ENCODE measurements around the gene MICAL3. TPM values are rescaled to one million over a fixed set of nuclear protein-coding genes. Genes with fewer than 3 reads are reported as not detected.
A peak's percentile ranks its signal among the peaks of the same experiment; 100 is the strongest.
"Not testable (repeated sequence)": the region's sequence is repeated elsewhere in the genome, so short reads cannot be mapped to it uniquely, and the experiment has no call there.

MICAL3 gene
- total RNA-seq, 6 experiments from 2014 or later = 38.6 to 44.1 (median 39.7) TPM

- peaks cover 5% of the 10 kb centered on the region; the same call in 1 of the 2 replicates for H3K36me3 Mint-ChIP-seq (ENCODE audit: low read depth)
- H3K4me3 Mint-ChIP-seq = no peak overlapping the region
- H3K27me3 Mint-ChIP-seq (ENCODE audit: insufficient read depth) = no peaks in the 10 kb centered on the region
- peak overlapping the region; percentile 78 for H3K27ac Mint-ChIP-seq
- TF ChIP-seq CTCF (IDR thresholded peaks at IDR 0.05) = no peak
- H3K9me3 Mint-ChIP-seq = no peaks in the 10 kb centered on the region; the same call in 1 of the 2 replicates
- H3K4me1 Mint-ChIP-seq (ENCODE audit: low read depth) = peaks cover 73% of the 10 kb centered on the region
- DNase-seq = no peak
Observed at GRCh38 chr22:17985606-17986005, 38.8 kb downstream of the MICAL3 start.

GRCh38 chr22:17985071-17985470 lies 39.3 kb downstream of the MICAL3 start:
- not testable (repeated sequence) for H3K36me3 Mint-ChIP-seq (ENCODE audit: low read depth); DNase-seq; H3K4me3 Mint-ChIP-seq; H3K27ac Mint-ChIP-seq; H3K27me3 Mint-ChIP-seq (ENCODE audit: insufficient read depth); H3K9me3 Mint-ChIP-seq
- H3K4me1 Mint-ChIP-seq (ENCODE audit: low read depth) = peaks cover 67% of the 10 kb centered on the region

- Mint-ChIP-seq H3K27ac (no peak overlapping the region; the same call in 1 of the 2 replicates), H3K9me3 (no peaks in the 10 kb centered on the region; the same call in 1 of the 2 replicates), H3K4me3 (no peak overlapping the region), H3K4me1 (ENCODE audit: low read depth) (peaks cover 58% of the 10 kb centered on the region), H3K36me3 (ENCODE audit: low read depth) (peaks cover 4% of the 10 kb centered on the region; the same call in 1 of the 2 replicates), H3K27me3 (ENCODE audit: insufficient read depth) (no peaks in the 10 kb centered on the region)
- DNase-seq = no peak
- no peak for TF ChIP-seq CTCF (IDR thresholded peaks at IDR 0.05)
Observed at GRCh38 chr22:17984114-17984513, 40.2 kb downstream of the MICAL3 start.

GRCh38 chr22:17982572-17983141 lies 41.7 kb downstream of the MICAL3 start:
- Mint-ChIP-seq H3K36me3 (ENCODE audit: low read depth) (0 out of 2 replicates have a peak, but pooled peaks cover 4% of the 10 kb centered on the region), H3K27ac (no peak overlapping the region), H3K4me1 (ENCODE audit: low read depth) (peaks cover 44% of the 10 kb centered on the region), H3K27me3 (ENCODE audit: insufficient read depth) (no peaks in the 10 kb centered on the region), H3K4me3 (no peak overlapping the region), H3K9me3 (no peaks in the 10 kb centered on the region)
- no peak for TF ChIP-seq CTCF (IDR thresholded peaks at IDR 0.05)
- DNase-seq = no peak

- Mint-ChIP-seq H3K4me3 (no peak overlapping the region), H3K36me3 (ENCODE audit: low read depth) (peaks cover 8% of the 10 kb centered on the region; the same call in 1 of the 2 replicates), H3K27ac (no peak overlapping the region), H3K27me3 (ENCODE audit: insufficient read depth) (no peaks in the 10 kb centered on the region), H3K4me1 (ENCODE audit: low read depth) (peaks cover 33% of the 10 kb centered on the region), H3K9me3 (no peaks in the 10 kb centered on the region)
- no peak for TF ChIP-seq CTCF (IDR thresholded peaks at IDR 0.05)
- DNase-seq = no peak
Observed at GRCh38 chr22:17981497-17981896, 42.9 kb downstream of the MICAL3 start.

GRCh38 chr22:17980638-17981051 lies 43.7 kb downstream of the MICAL3 start:
- H3K4me3 Mint-ChIP-seq = no peak overlapping the region
- H3K4me1 Mint-ChIP-seq (ENCODE audit: low read depth) = peaks cover 27% of the 10 kb centered on the region
- no peaks in the 10 kb centered on the region for H3K9me3 Mint-ChIP-seq
- peaks cover 8% of the 10 kb centered on the region; the same call in 1 of the 2 replicates for H3K36me3 Mint-ChIP-seq (ENCODE audit: low read depth)
- no peak for DNase-seq
- H3K27me3 Mint-ChIP-seq (ENCODE audit: insufficient read depth) = no peaks in the 10 kb centered on the region
- H3K27ac Mint-ChIP-seq = no peak overlapping the region
- TF ChIP-seq CTCF (IDR thresholded peaks at IDR 0.05) = no peak

All from HFFc6 (cell line).